Nephron (organoid): ENCODE data around the gene RSU1.
"Not testable (repeated sequence)": the region's sequence is repeated elsewhere in the genome, so short reads cannot be mapped to it uniquely, and the experiment has no call there.

Experiments used
- H3K27ac Mint-ChIP-seq, 3 experiments: 2 replicates each; pipeline ENCODE4 v1.8.0; 2020; ENCODE audit warnings: mixed read lengths in 3 of 3, mild to moderate bottlenecking in 2 of 3, moderate library complexity in 1 of 3
- H3K27me3 Mint-ChIP-seq: 2 replicates; pipeline ENCODE4 v1.8.0; 2021; ENCODE audit warnings: low read depth, mild to moderate bottlenecking, moderate library complexity, mixed read lengths
- H3K36me3 Mint-ChIP-seq: 2 replicates; pipeline ENCODE4 v1.8.0; 2020; ENCODE audit warnings: low read depth, mixed read lengths
- H3K4me1 Mint-ChIP-seq: 2 replicates; pipeline ENCODE4 v1.8.0; 2020; ENCODE audit warnings: mixed read lengths
- H3K4me3 Mint-ChIP-seq, 3 experiments: 2 replicates each; pipeline ENCODE4 v1.8.0; 2020; ENCODE audit warnings: mild to moderate bottlenecking in 3 of 3, mixed read lengths in 3 of 3, moderate library complexity in 2 of 3
- H3K9me3 Mint-ChIP-seq: 2 replicates; pipeline ENCODE4 v1.8.0; 2020; ENCODE audit warnings: mixed read lengths
- CTCF ChIP-seq, 3 experiments: fragments of 200-600 bp; sonication (generic); IDR thresholded peaks; one replicate each; pipeline ENCODE4 v1.5.0; 2021; ENCODE audit warnings: antibody characterized with exemption in 3 of 3; ENCODE audit not compliant: unreplicated experiment in 3 of 3

The RSU1 gene

GRCh38 chr10:16756561-16757221, 60.5 kb downstream of the RSU1 start:
- Mint-ChIP-seq H3K36me3 (peaks cover 52% of the 10 kb centered on the region), H3K9me3 (no peaks in the 10 kb centered on the region), H3K4me1 (no peaks in the 10 kb centered on the region), H3K27me3 (no peaks in the 10 kb centered on the region), H3K27ac (no peak overlapping the region), H3K4me3 (no peak overlapping the region)
- no peak for TF ChIP-seq CTCF (IDR thresholded peaks at IDR 0.05; ENCODE audit: unreplicated experiment in 3 of 3)

GRCh38 chr10:16754765-16755164, 62.5 kb downstream of the RSU1 start:
- H3K9me3 Mint-ChIP-seq = no peaks in the 10 kb centered on the region
- no peak for TF ChIP-seq CTCF (IDR thresholded peaks at IDR 0.05; ENCODE audit: unreplicated experiment in 3 of 3)

GRCh38 chr10:16752849-16753248, 64.4 kb downstream of the RSU1 start:
- H3K27me3 Mint-ChIP-seq, H3K9me3 Mint-ChIP-seq, H3K4me3 Mint-ChIP-seq, H3K4me1 Mint-ChIP-seq, H3K27ac Mint-ChIP-seq: not testable (repeated sequence)
- H3K36me3 Mint-ChIP-seq = peaks cover 40% of the 10 kb centered on the region

More at GRCh38 chr10:16754765-16755164, 62.5 kb downstream of the RSU1 start:
- Mint-ChIP-seq H3K36me3 (peaks cover 51% of the 10 kb centered on the region), H3K27ac (no peak overlapping the region), H3K4me1 (no peaks in the 10 kb centered on the region), H3K4me3 (no peak overlapping the region), H3K27me3 (no peaks in the 10 kb centered on the region)

GRCh38 chr10:16752099-16752498, 65.1 kb downstream of the RSU1 start:
- TF ChIP-seq CTCF (IDR thresholded peaks at IDR 0.05; ENCODE audit: unreplicated experiment in 3 of 3) = no peak
- Mint-ChIP-seq H3K4me3 (no peak overlapping the region), H3K36me3 (peaks cover 35% of the 10 kb centered on the region), H3K9me3 (no peaks in the 10 kb centered on the region), H3K27me3 (no peaks in the 10 kb centered on the region), H3K27ac (peak overlapping the region in 1 of 3 experiments; percentile 26), H3K4me1 (no peaks in the 10 kb centered on the region)

DNA sequence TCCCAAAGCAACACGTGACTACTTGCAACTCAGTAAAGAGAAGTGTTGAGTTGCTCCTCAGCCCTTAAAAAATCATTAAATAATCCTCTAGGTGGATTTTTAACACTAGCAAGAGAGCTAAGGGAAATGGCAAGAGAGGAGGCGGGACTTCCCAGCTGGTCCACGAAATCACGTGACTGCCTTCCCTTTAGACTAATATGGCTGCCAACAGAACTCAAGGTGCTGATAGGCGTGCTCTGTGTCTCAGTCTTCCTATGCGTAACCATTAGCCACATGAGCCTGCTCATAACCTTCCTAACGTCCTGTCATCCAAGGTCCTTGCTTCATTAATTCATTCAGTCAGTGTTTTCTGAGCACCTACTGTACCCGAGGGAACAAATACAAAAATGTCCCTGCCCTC, 66.0 kb downstream of the RSU1 start:
- Mint-ChIP-seq H3K4me1 (no peaks in the 10 kb centered on the region), H3K9me3 (no peaks in the 10 kb centered on the region), H3K4me3 (no peak overlapping the region), H3K27me3 (no peaks in the 10 kb centered on the region), H3K36me3 (peaks cover 28% of the 10 kb centered on the region), H3K27ac (no peak overlapping the region)
- no peak for TF ChIP-seq CTCF (IDR thresholded peaks at IDR 0.05; ENCODE audit: unreplicated experiment in 3 of 3)

GRCh38 chr10:16750461-16750860, 66.8 kb downstream of the RSU1 start:
- Mint-ChIP-seq H3K36me3 (peaks cover 27% of the 10 kb centered on the region), H3K27me3 (no peaks in the 10 kb centered on the region)
- TF ChIP-seq CTCF (IDR thresholded peaks at IDR 0.05; ENCODE audit: unreplicated experiment in 3 of 3) = no peak

More at GRCh38 chr10:16750461-16750860, 66.8 kb downstream of the RSU1 start:
- Mint-ChIP-seq H3K27ac (no peak overlapping the region), H3K9me3 (no peaks in the 10 kb centered on the region), H3K4me3 (no peak overlapping the region), H3K4me1 (no peaks in the 10 kb centered on the region)
